ENCODE results near the gene KCNMA1. TPM values are rescaled to one million over a fixed set of nuclear protein-coding genes. Genes with fewer than 3 reads are reported as not detected.

The KCNMA1 gene
- total and polyA plus RNA-seq, 10 of the 15 experiments (the other 5 are each of a cell fraction or from before 2014, with no cell fraction given) = 8.5 to 77.0 (median 21.3) TPM

DNA sequence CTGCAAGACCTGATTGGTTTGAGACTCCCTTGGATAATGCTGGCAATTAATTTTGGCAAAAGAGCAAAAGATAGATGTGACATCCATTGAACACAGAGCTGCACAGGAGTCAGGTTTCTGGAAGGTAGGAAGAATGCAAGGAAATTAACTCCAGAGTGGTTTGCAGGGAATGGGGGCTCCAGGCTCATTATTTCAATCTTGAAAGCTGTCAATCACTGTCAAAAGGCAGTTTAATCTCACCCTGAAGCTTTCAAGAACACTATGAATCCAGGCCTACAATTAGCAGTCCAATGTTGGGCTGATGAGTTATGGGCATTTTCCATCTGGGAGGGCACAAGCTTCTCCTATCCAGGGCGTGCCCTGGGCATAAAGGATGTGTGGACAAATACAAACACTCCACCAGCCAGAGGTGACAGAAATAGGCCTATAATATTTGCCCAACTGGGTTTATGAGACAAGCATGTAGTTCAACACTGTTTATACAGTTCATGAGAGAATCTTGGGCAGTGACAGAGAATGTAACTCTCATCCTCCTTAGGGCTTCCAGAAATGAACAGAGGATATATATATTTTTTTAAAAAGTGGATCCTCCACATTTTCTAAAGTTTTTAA is 80.5 kb downstream of the KCNMA1 start:
- ChIA-PET RAD21 (ENCODE audit: unreplicated experiment) (no interaction called here), POLR2A (interaction anchor here (0.6 kb wide), 3 partner anchors 20 to 312 kb away, joined by 3 to 4 read pairs (median 3); no protein-coding TSS in a partner anchor), CTCF (no interaction called here), SMC1A (ENCODE audit: uncharacterized antibody, unreplicated experiment) (interaction anchor here (0.9 to 2.1 kb wide), 6 partner anchors 23 to 86 kb away, joined by 3 to 7 read pairs (median 4); no protein-coding TSS in a partner anchor)
- BruUV-seq (replicated peaks) = TSS peak; percentile 16
- TF ChIP-seq CREB1 (IDR thresholded peaks at IDR 0.05; ENCODE audit: low read depth) (no peak), SIN3A (IDR thresholded peaks at IDR 0.05; ENCODE audit: low read depth, low read length) (no peak), BRCA1 (IDR thresholded peaks at IDR 0.05; ENCODE audit: low read depth, low read length) (no peak), SPI1 (IDR thresholded peaks at IDR 0.05; ENCODE audit: borderline replicate concordance, insufficient read depth, low read depth, low read length) (no peak), CHD1 (IDR thresholded peaks at IDR 0.05; ENCODE audit: low read depth, low read length) (no peak), ZNF207 (IDR thresholded peaks at IDR 0.05; ENCODE audit: borderline replicate concordance) (no peak), KDM1A (IDR thresholded peaks at IDR 0.05; ENCODE audit: borderline replicate concordance) (no peak)
- TF ChIP-seq, protein P1, sequence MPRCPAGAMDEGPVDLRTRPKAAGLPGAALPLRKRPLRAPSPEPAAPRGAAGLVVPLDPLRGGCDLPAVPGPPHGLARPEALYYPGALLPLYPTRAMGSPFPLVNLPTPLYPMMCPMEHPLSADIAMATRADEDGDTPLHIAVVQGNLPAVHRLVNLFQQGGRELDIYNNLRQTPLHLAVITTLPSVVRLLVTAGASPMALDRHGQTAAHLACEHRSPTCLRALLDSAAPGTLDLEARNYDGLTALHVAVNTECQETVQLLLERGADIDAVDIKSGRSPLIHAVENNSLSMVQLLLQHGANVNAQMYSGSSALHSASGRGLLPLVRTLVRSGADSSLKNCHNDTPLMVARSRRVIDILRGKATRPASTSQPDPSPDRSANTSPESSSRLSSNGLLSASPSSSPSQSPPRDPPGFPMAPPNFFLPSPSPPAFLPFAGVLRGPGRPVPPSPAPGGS (IDR thresholded peaks at IDR 0.05; ENCODE audit: borderline replicate concordance, insufficient read depth, low read depth, low read length, poor library complexity, severe bottlenecking) = no peak
- TF ChIP-seq, protein P2, sequence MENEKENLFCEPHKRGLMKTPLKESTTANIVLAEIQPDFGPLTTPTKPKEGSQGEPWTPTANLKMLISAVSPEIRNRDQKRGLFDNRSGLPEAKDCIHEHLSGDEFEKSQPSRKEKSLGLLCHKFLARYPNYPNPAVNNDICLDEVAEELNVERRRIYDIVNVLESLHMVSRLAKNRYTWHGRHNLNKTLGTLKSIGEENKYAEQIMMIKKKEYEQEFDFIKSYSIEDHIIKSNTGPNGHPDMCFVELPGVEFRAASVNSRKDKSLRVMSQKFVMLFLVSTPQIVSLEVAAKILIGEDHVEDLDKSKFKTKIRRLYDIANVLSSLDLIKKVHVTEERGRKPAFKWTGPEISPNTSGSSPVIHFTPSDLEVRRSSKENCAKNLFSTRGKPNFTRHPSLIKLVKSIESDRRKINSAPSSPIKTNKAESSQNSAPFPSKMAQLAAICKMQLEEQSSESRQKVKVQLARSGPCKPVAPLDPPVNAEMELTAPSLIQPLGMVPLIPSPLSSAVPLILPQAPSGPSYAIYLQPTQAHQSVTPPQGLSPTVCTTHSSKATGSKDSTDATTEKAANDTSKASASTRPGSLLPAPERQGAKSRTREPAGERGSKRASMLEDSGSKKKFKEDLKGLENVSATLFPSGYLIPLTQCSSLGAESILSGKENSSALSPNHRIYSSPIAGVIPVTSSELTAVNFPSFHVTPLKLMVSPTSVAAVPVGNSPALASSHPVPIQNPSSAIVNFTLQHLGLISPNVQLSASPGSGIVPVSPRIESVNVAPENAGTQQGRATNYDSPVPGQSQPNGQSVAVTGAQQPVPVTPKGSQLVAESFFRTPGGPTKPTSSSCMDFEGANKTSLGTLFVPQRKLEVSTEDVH (IDR thresholded peaks at IDR 0.05; ENCODE audit: low read depth, partially characterized antibody) = no peak
- Histone ChIP-seq H3K4me2 (ENCODE audit: control insufficient read depth, insufficient read depth) (no peak overlapping the region), H3K4me3 (no peak overlapping the region), H3K36me3 (ENCODE audit: control insufficient read depth in 2 of 2, insufficient read depth in 2 of 2, low read length in 1 of 2) (no peaks in the 10 kb centered on the region), H3K4me1 (ENCODE audit: control insufficient read depth, insufficient read depth, low read length) (no peaks in the 10 kb centered on the region), H3K27me3 (replicated peaks in 1 of 2; ENCODE audit: control insufficient read depth in 2 of 2, insufficient read depth in 2 of 2, low read length in 1 of 2) (no peaks in the 10 kb centered on the region), H4K20me1 (ENCODE audit: control insufficient read depth, insufficient read depth) (no peaks in the 10 kb centered on the region), H3K27ac (ENCODE audit: control insufficient read depth, insufficient read depth) (no peak overlapping the region), H3K9ac (ENCODE audit: control insufficient read depth, insufficient read depth, low read length) (no peak overlapping the region), H2AFZ (ENCODE audit: control insufficient read depth, low read depth, low read length) (no peak overlapping the region), H3K9me3 (replicated peaks; ENCODE audit: control insufficient read depth, insufficient read depth, low read length) (no peaks in the 10 kb centered on the region), H3K79me2 (ENCODE audit: control insufficient read depth, insufficient read depth, low read length) (no peaks in the 10 kb centered on the region)
- WGBS (ENCODE audit: insufficient coverage, insufficient replicate concordance, low lambda C conversion rate, missing lambda C conversion rate) = 36% methylated on average over 1 of the region's 1 CpG
- DNase-seq (ENCODE audit: low read depth, low spot score) (no peak), ATAC-seq (no peak), FAIRE-seq (no peak)
- intact Hi-C loops (cut with micrococcal nuclease; ENCODE audit: unreplicated experiment) (no loop called here), in situ Hi-C loops (cut with MboI) (no loop called here)
